HG03135 (cell line): ENCODE measurements around the gene GK.
"Not testable (repeated sequence)": the region's sequence is repeated elsewhere in the genome, so short reads cannot be mapped to it uniquely, and the experiment has no call there.

Experiments
- ATAC-seq: cut with Tn5 transposase; IDR thresholded peaks from one replicate; pipeline ENCODE4 v1.9.1; 2021; ENCODE audit warnings: mild to moderate bottlenecking, moderate library complexity; ENCODE audit not compliant: unreplicated experiment

GK gene

GRCh38 chrX:30652527-30653414, 452 bp upstream of the GK start:
- ATAC-seq, result peak; percentile 86

- ATAC-seq, result not testable (repeated sequence)
Measured at GRCh38 chrX:30654386-30654785, 1.2 kb downstream of the GK start.

GRCh38 chrX:30654989-30655607, 1.9 kb downstream of the GK start:
- no peak for ATAC-seq

- no peak for ATAC-seq
Measured at GRCh38 chrX:30655991-30656390, 2.8 kb downstream of the GK start.

GRCh38 chrX:30657196-30658161, 4.3 kb downstream of the GK start:
- no peak for ATAC-seq

- no peak for ATAC-seq
Measured at GRCh38 chrX:30659421-30659820, 6.2 kb downstream of the GK start.

- no peak for ATAC-seq
Measured at GRCh38 chrX:30661228-30661627, 8.0 kb downstream of the GK start.

- ATAC-seq, result no peak
Measured at GRCh38 chrX:30663322-30663721, 10.1 kb downstream of the GK start.

GRCh38 chrX:30665471-30665870, 12.2 kb downstream of the GK start:
- no peak for ATAC-seq

GRCh38 chrX:30666094-30666493, 12.9 kb downstream of the GK start:
- no peak for ATAC-seq

GRCh38 chrX:30668581-30668980, 15.4 kb downstream of the GK start:
- no peak for ATAC-seq

- ATAC-seq, result not testable (repeated sequence)
Measured at GRCh38 chrX:30671189-30671588, 18.0 kb downstream of the GK start.

GRCh38 chrX:30673127-30673796, 20.0 kb downstream of the GK start:
- ATAC-seq, result no peak

GRCh38 chrX:30673884-30674598, 20.8 kb downstream of the GK start:
- ATAC-seq, result no peak

GRCh38 chrX:30674799-30675198, 21.6 kb downstream of the GK start:
- ATAC-seq, result no peak

- ATAC-seq, result no peak
Measured at GRCh38 chrX:30679369-30679768, 26.1 kb downstream of the GK start.

- no peak for ATAC-seq
Measured at GRCh38 chrX:30680618-30681017, 27.4 kb downstream of the GK start.

GRCh38 chrX:30688641-30689040, 35.4 kb downstream of the GK start:
- no peak for ATAC-seq

- ATAC-seq, result no peak
Measured at GRCh38 chrX:30689116-30689515, 35.9 kb downstream of the GK start.

- ATAC-seq, result no peak
Measured at GRCh38 chrX:30690330-30690729, 37.1 kb downstream of the GK start.
